ENCODE results near the gene ISG20. TPM values are rescaled to one million over a fixed set of nuclear protein-coding genes. Genes with fewer than 3 reads are reported as not detected.
A peak's percentile ranks its signal among the peaks of the same experiment; 100 is the strongest.

The ISG20 gene
- total RNA-seq, 1 donor from 2014 or later, result 0.65 TPM

- no peaks in the 10 kb centered on the region for H3K36me3 ChIP-seq
- Mint-ChIP-seq H3K4me3 (no peak overlapping the region), H3K27me3 (ENCODE audit: insufficient read depth, low read depth) (peaks cover 8% of the 10 kb centered on the region), H3K27ac (peak overlapping the region; percentile 44), H3K4me1 (peaks cover 20% of the 10 kb centered on the region), H3K36me3 (no peaks in the 10 kb centered on the region), H3K9me3 (no peaks in the 10 kb centered on the region)
- DNase-seq (ENCODE audit: low spot score), result no peak
- H3K4me2 ChIP-seq, result no peak overlapping the region
- H3K27ac ChIP-seq, result no peak overlapping the region
- no peaks in the 10 kb centered on the region for H3K4me1 ChIP-seq
- H3K79me2 ChIP-seq (ENCODE audit: low read depth), result no peaks in the 10 kb centered on the region
- peaks cover 3% of the 10 kb centered on the region for H3F3A ChIP-seq (ENCODE audit: low read depth)
- H3K4me3 ChIP-seq, result no peak overlapping the region
- TF ChIP-seq EZH2 (IDR thresholded peaks at IDR 0.05) (no peak), EZH2phosphoT487 (IDR thresholded peaks at IDR 0.05) (no peak)
- TF ChIP-seq, protein P1, sequence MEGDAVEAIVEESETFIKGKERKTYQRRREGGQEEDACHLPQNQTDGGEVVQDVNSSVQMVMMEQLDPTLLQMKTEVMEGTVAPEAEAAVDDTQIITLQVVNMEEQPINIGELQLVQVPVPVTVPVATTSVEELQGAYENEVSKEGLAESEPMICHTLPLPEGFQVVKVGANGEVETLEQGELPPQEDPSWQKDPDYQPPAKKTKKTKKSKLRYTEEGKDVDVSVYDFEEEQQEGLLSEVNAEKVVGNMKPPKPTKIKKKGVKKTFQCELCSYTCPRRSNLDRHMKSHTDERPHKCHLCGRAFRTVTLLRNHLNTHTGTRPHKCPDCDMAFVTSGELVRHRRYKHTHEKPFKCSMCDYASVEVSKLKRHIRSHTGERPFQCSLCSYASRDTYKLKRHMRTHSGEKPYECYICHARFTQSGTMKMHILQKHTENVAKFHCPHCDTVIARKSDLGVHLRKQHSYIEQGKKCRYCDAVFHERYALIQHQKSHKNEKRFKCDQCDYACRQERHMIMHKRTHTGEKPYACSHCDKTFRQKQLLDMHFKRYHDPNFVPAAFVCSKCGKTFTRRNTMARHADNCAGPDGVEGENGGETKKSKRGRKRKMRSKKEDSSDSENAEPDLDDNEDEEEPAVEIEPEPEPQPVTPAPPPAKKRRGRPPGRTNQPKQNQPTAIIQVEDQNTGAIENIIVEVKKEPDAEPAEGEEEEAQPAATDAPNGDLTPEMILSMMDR (IDR thresholded peaks at IDR 0.05), result no peak
- no peaks in the 10 kb centered on the region for H4K20me1 ChIP-seq (ENCODE audit: low read depth)
- no peak overlapping the region for H3K9ac ChIP-seq
- H2AFZ ChIP-seq (replicated peaks), result no peak overlapping the region
- H3K9me3 ChIP-seq (ENCODE audit: low read depth), result no peaks in the 10 kb centered on the region
- no peaks in the 10 kb centered on the region for H3K27me3 ChIP-seq
Observed at GRCh38 chr15:88648357-88649214, 9.8 kb downstream of the ISG20 start.

DNA sequence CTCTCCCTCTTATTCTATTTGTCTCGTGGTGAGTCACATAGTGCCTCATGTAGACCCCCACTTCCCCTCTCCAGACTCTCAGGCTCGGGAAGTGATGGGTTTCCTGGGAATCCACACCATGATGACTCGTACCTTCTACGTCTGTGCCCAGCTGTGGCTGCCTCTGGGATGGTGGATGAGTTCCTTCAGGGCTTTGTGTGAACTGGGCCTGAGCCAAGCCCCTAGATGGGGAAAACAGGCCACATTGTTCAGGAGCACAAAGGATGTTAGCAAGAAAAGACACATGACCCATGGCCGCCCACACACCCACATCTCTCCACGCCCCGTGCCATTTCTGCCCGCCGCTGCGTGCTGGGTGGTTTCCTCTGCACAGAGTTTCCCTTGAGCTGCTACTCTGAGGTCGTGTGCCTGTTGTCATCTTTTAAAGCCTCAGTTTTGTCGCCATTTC is 10.5 kb downstream of the ISG20 start:
- Histone ChIP-seq H3F3A (ENCODE audit: low read depth) (peaks cover 3% of the 10 kb centered on the region), H3K4me1 (no peaks in the 10 kb centered on the region), H3K79me2 (ENCODE audit: low read depth) (no peaks in the 10 kb centered on the region), H3K4me3 (no peak overlapping the region), H3K36me3 (no peaks in the 10 kb centered on the region), H3K27ac (no peak overlapping the region), H2AFZ (replicated peaks) (no peak overlapping the region), H3K9me3 (ENCODE audit: low read depth) (no peaks in the 10 kb centered on the region), H4K20me1 (ENCODE audit: low read depth) (no peaks in the 10 kb centered on the region), H3K4me2 (no peak overlapping the region), H3K27me3 (no peaks in the 10 kb centered on the region), H3K9ac (no peak overlapping the region)
- Mint-ChIP-seq H3K27me3 (ENCODE audit: insufficient read depth, low read depth) (peaks cover 8% of the 10 kb centered on the region), H3K36me3 (no peaks in the 10 kb centered on the region), H3K4me1 (peaks cover 20% of the 10 kb centered on the region), H3K27ac (peak overlapping the region; percentile 24), H3K4me3 (no peak overlapping the region), H3K9me3 (no peaks in the 10 kb centered on the region)
- TF ChIP-seq EZH2phosphoT487 (IDR thresholded peaks at IDR 0.05) (no peak), EZH2 (IDR thresholded peaks at IDR 0.05) (no peak)
- TF ChIP-seq, protein P1 (IDR thresholded peaks at IDR 0.05), result no peak
- DNase-seq (ENCODE audit: low spot score), result no peak

GRCh38 chr15:88649753-88650551 is 11.1 kb downstream of the ISG20 start:
- no peaks in the 10 kb centered on the region for H3K9me3 Mint-ChIP-seq
- Histone ChIP-seq H3K4me1 (no peaks in the 10 kb centered on the region), H3K27me3 (no peaks in the 10 kb centered on the region), H4K20me1 (ENCODE audit: low read depth) (no peaks in the 10 kb centered on the region), H3K9me3 (ENCODE audit: low read depth) (no peaks in the 10 kb centered on the region), H3K36me3 (no peaks in the 10 kb centered on the region), H3K9ac (no peak overlapping the region), H3K4me2 (no peak overlapping the region), H3F3A (ENCODE audit: low read depth) (peaks cover 3% of the 10 kb centered on the region), H3K79me2 (ENCODE audit: low read depth) (no peaks in the 10 kb centered on the region), H3K4me3 (no peak overlapping the region), H3K27ac (no peak overlapping the region), H2AFZ (replicated peaks) (no peak overlapping the region)
- H3K27ac Mint-ChIP-seq, result peak overlapping the region; percentile 24
- no peak overlapping the region for H3K4me3 Mint-ChIP-seq
- H3K4me1 Mint-ChIP-seq, result peaks cover 20% of the 10 kb centered on the region
- peaks cover 9% of the 10 kb centered on the region for H3K27me3 Mint-ChIP-seq (ENCODE audit: insufficient read depth, low read depth)
- no peak for DNase-seq (ENCODE audit: low spot score)
- H3K36me3 Mint-ChIP-seq, result no peaks in the 10 kb centered on the region
- TF ChIP-seq EZH2 (IDR thresholded peaks at IDR 0.05) (no peak), EZH2phosphoT487 (IDR thresholded peaks at IDR 0.05) (no peak)
- TF ChIP-seq, protein P1 (IDR thresholded peaks at IDR 0.05), result no peak
